Measurements from ENCODE around the gene NABP1. TPM values are rescaled to one million over a fixed set of nuclear protein-coding genes. Genes with fewer than 3 reads are reported as not detected.

The NABP1 gene
- total RNA-seq, 1 donor from 2014 or later, result 3.3 TPM

DNA sequence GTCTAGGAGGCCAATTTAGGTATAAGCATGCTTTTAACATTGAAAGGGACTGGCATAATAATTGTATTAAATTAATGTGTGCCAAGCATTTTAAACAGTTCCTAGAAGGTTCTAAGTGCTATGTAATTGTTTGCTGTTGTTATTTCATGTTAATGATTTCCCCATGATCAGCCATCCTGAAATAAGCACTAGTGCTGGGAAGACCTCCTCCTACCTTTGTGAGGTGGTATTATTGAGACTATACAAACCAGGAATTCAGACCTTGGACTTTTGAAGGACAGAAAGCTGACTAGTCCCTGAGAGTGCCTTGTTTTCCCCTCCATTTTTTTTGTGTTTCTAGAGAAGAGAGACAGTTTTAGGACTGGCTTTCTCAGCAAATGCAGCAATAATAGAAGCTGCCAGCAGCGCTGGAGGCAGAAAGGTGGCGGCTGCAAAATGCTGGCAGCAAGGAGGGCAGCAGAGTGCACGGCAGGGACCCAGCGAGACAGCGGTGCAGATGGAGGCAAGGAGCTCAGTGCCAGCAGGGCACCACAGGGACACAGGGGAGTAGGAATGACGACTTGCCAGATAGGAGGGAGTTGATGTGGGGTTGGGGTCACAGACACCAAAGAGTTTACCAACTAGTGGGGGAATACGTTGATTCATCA is 25.3 kb downstream of the NABP1 start:
- FAIRE-seq, result no peak
- DNase-seq (ENCODE audit: low spot score in 2 of 2), result no peak

DNA sequence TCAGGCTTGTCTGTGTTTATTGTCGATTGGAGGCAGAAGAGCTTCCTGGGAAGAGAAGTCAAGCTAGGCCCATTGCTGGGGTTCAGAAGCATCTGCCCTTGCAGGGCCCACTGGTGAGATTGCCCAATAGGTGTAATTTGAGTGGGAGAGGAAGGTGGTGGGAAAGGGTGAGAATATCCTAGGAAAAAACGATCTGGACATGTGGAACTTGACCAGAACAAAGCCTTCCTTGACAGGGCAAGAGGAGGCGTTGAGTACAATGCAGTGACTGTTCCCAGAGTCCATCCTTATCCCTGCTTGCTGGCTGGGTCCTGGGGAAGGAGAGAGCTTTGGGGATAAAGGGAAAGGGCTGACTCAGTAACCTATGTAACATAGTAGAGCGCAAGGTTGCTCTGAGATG is 27.1 kb downstream of the NABP1 start:
- DNase-seq (ENCODE audit: low spot score in 2 of 2) (no peak), FAIRE-seq (no peak)

DNA sequence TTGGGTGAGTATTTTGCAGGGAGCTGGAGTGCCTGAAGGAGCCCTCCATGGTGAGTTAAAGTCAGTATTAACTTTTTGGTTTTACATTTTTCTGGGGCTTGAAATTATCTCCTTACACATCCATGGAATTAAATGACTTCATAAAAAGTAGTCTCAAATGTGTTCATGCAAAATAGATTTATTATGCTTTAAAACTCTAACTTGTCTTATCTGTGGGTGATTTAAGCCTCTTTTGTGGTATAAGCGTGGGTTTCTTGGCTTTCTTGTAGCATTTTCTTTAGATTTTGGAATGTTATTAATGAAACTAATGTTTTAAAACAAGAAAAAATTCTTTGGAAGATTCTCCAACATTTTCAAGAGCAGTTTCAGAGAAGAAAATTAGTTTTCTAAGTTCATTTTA is 27.8 kb downstream of the NABP1 start:
- FAIRE-seq (no peak), DNase-seq (ENCODE audit: low spot score in 2 of 2) (no peak)

DNA sequence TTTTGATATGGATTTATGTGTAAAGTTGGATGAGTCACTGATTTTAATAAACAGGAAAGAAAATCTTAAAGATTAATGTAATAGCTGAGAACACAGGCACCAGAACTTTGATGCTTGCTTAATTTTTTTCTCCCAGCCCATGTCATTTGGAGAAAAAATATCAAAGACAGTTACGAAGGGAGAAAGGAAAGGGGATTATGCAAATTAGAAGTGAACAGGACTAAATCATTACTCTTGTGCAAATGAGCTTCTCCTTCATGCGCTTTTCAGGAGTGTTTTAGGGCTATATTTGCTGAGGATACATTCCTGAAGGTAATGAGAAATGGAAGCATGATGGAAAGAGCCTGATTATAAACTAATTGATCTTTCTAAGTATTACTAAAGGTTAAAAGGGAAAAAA is 28.9 kb downstream of the NABP1 start:
- DNase-seq (ENCODE audit: low spot score in 2 of 2) (no peak), FAIRE-seq (no peak)

DNA sequence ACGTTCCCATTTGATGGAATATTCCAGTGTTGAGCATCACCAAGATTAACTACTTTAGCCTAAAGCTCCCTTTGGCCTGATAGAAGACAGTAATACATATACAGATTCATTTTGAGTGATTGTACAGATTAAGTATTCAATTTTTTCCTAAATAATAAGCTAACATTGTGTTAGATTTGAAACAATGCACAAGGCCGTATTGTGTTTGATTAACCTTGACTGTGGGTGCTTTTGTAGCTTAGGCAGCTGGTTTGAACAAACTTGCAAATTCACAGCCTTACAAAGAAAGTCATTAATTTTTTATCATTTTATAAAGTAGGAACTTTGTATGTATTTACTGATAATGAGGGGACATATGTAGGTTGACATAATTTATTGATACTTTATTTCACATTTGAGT is 29.6 kb downstream of the NABP1 start:
- DNase-seq (ENCODE audit: low spot score in 2 of 2) (no peak), FAIRE-seq (no peak)

DNA sequence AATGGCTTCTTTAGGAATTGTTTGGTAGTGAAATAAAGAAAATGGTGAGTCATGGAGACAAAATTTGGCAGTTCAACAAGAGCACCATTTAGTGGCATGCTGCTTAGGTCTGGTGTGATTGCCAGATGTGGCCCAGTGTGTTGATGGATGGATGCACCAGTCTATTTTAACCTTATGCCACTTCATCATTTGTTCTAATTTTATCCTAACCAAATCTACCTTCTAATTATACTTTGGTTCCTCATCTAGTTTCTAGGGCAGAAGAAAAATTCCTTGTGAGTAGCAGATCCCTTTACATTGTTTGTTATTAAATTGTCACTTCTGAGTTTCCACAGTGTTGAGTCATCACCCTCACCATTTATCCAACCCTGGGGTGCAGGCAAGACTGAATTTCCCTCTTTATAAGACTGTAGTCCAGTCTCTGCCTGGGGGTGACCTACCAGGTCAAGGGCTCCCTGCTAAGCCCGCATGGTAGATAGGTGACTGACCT is 32.5 kb downstream of the NABP1 start:
- FAIRE-seq (no peak), DNase-seq (ENCODE audit: low spot score in 2 of 2) (no peak)

DNA sequence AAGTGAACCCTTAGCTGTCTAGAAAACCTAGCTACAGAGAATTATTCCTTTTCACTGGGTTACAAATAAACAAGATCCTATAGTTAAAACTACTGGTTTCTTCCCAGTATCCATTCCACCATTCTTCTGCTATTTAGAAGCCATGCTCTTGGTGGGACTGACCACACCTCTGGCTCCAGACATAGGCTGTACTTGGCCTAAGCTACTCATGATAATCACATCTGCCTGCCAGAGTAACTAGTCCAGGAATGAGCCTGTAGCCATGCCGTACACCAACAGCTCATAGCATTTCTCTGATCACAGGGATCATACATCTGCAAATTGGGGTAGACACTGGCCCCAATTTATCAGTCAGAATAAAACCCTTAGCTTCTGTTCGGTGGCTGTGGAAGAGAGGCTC is 33.7 kb downstream of the NABP1 start:
- no peak for DNase-seq (ENCODE audit: low spot score in 2 of 2)
- no peak for FAIRE-seq

DNA sequence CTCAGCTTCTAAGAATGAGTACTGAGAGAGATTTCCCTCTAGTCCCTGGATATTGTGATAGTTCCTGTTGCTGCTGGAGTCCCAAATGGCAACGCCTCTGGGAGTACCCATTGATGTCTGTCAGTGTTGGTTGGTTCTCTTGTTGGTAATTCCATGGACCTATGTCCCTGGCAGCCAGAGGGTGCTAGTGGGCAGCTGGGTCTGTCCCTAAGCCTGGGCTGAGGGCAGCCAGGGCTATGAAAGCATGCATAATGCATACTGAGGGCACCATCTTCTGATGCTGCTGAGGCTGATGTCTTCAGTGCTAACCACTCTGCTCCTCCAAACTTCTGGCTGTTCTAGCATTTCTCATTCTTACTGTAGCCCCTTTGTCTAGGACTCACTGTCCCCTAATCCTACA is 35.9 kb downstream of the NABP1 start:
- no peak for DNase-seq (ENCODE audit: low spot score in 2 of 2)
- no peak for FAIRE-seq

DNA sequence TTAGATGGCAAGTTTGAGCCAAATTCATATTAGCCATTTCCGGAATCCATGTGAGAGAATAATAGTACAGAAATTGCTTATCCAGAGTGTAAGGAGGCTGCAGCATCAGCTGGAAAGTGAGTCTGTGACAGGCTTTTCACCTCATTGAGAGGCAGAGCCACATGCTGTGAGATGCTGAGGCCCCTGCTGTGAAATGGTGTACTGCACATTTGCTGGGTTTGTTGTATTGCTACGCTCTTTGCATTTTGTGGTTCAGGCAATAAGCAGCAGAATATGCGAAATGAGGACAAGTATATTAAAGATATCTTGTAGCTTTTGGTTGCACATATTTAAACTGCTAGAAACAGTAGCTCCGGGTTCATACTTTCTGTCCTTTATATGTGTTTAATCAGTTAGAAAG is 37.0 kb downstream of the NABP1 start:
- FAIRE-seq (no peak), DNase-seq (ENCODE audit: low spot score in 2 of 2) (no peak)

DNA sequence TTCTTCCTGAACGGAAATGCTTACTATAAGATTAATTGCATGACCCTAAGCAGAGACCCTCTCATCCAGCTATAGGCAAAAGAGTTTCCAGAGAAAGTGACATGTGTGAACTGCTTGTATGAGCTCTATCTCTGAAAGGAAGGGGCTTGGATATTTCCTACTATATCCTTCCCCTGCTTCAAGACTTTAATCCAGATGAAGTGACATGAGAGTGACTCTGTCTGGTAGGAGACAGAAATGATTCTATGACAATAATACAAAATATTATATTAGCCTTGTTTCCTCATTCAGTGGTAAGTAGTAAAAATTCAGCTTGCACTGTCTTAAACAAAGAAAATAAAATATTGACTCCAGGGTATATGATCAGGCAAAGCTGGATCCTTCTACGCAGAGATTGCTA is 37.5 kb downstream of the NABP1 start:
- no peak for FAIRE-seq
- no peak for DNase-seq (ENCODE audit: low spot score in 2 of 2)

DNA sequence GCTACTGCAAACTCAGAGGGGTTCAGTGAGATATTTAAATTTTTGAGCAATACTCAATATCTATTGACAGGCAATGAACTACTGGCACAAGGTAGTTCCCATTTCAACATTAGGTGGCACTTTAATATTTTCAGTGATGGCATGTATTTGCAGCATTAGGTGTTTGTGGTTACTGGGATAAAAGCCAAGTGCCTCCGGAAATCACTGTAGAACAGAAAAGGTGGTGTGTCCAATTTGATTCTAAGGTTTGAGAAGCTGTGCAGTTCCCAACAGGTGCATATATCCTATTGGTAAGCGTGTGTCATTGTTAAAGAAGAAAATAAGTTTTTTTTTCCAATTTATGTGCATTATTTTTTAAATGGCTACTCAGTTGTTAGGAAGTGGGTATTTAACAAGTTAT is 41.3 kb downstream of the NABP1 start:
- no peak for DNase-seq (ENCODE audit: low spot score in 2 of 2)
- FAIRE-seq, result no peak

DNA sequence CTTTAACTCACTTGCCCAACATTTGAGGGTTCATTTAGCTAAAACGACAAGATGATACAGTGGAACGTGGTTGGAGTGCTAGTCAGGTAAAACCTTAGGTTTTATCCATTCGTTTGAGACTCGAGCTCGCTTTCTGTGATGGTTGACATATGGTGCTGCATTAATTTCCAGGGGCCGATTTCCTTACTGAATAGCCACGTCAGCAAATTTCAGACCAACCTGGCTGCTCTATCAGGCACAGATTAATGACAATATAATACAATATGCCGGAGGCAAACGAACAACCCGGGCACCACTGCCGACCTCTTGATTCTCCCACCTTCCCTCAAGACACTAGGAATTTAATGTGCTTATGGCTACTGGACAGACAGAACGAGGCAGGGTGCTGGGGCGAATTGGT is 42.0 kb downstream of the NABP1 start:
- FAIRE-seq, result no peak

DNA sequence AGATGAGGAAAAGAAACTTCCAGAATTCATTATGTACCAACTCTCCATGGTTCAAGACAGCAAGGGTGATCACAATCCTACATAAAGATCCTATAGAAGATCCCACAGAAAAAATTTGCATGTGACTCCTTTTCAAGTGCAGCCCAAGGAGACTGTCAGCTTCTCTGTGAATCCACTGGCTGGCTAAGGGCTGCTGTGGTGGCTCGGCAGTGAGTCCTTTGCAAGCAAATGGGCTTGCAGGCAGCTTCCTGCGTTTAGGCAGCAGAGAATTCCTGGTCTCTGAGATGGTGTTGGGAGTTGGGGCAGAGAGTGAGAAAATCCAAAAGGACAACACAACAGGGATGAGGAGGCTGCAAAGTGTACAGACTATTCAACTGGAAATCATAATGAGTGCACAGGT is 43.4 kb downstream of the NABP1 start:
- FAIRE-seq (no peak), DNase-seq (ENCODE audit: low spot score in 2 of 2) (no peak)

More for the DNA sequence above, 42.0 kb downstream of the NABP1 start:
- DNase-seq (ENCODE audit: low spot score in 2 of 2), result no peak

DNA sequence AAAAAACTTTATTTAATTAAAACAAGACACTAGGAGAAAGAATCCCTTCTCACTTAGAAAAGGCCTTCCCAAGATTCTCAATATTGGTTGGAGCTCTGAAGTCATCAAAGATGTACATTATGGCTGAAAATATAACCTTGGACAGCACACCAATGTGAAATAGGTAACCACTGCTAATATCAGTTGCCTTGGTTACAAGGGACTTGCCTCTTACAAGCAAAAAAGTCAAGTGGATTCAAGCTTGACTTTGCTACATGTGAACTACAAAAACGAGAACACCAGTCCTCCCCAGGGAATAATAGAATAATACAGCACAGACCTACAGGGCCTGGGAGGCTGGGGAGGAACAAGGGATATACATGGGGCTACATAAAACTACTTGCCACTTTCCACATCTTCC is 46.1 kb downstream of the NABP1 start:
- FAIRE-seq (no peak), DNase-seq (ENCODE audit: low spot score in 2 of 2) (no peak)

DNA sequence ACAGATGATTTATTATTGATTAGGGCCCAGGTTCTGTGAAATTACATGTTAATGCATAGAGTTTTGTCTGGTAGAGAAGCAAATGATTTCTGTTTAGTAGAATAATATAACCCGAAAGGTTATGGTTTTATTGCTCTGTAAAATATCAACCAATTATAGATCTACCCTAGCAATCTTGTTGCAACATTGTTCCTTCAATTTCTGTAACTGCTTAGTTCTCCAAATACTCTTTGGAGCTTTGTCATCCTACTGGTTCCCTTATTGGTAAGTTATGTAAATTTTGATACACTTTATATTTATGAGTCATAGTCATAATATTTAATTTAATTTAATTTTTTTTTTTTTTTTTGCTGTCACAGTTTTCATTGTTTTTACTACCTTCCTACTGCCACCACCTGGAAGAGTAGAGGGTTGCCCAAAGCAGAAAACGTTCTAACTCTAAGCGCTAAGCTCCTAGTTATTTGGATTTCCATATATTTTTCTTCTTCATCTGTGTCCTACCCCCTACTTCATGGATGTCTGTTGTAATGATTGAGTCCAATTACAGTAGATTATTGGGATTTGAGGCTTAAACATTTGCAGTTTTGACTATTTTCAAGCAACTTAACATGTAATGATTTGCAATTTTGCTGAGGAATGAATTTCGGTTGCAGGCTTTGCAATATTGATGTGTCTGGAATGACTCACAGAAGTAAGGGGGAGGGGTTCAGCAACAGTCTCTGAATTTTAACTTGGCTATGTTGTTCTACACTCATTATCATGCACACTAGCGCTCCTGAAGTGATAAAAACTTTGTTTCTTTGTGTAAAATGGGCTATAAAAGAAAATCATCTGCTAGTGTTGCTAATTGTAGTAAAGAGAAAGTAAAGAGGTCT is 51.1 kb downstream of the NABP1 start:
- FAIRE-seq (no peak), DNase-seq (ENCODE audit: low spot score in 2 of 2) (no peak)

DNA sequence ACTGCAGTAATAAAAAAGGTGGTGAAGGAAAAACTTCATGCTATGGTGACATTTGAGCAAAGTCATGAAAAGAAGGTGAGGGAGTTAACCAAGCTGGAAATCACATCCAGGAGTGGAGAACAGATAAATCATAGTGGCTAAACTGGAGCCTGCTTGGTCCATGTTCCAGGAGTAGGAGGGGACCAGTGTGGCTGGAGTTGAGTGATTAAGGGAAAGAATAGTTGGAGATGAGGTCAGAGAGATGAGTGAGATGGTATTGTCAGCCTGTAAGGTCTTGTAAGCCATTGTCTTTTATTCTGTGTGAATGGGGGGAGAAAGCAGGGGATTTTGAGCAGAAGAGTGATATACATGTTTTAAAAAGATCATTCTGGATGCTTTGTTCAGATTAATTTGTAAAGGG is 52.3 kb downstream of the NABP1 start:
- FAIRE-seq, result no peak
- DNase-seq (ENCODE audit: low spot score in 2 of 2), result no peak

Small RNA genes within 50 kb of the gene (small RNA-seq; reads per million reads assigned to genes)
- not detected for gene RF02271

Other genes with a start within 250 kb of the NABP1 start
- gene CAVIN2, start 169.0 kb downstream of the NABP1 start, total RNA-seq, result 3.3 TPM